OCI-LY1 (cell line): ENCODE data around the gene FBN1.

Experiments used
- H2AFZ ChIP-seq: fragments of 200-600 bp; sonication (generic), shearing (Covaris generic); 2 replicates; pipeline ENCODE4 v1.6.0; 2014; ENCODE audit warnings: antibody characterized with exemption, mild to moderate bottlenecking, low read length
- H3F3A ChIP-seq: fragments of 200-600 bp; sonication (generic), shearing (Covaris generic); 2 replicates; pipeline ENCODE4 v1.6.0; 2014; ENCODE audit warnings: mild to moderate bottlenecking, antibody characterized with exemption, low read length, moderate library complexity; ENCODE audit not compliant: insufficient read depth
- H3K27ac ChIP-seq: fragments of 200-600 bp; sonication (generic); 2 replicates; pipeline ENCODE4 v1.5.1; 2014; ENCODE audit warnings: low read length, mixed run types, mild to moderate bottlenecking, low read depth; ENCODE audit not compliant: poor library complexity, severe bottlenecking
- H3K27me3 ChIP-seq: fragments of 200-600 bp; sonication (generic); 2 replicates; pipeline ENCODE4 v1.6.0; 2014; ENCODE audit warnings: antibody characterized with exemption, mild to moderate bottlenecking, low read length, moderate library complexity; ENCODE audit not compliant: insufficient read depth
- H3K36me3 ChIP-seq: fragments of 200-600 bp; sonication (generic); 2 replicates; pipeline ENCODE4 v1.6.1; 2014; ENCODE audit warnings: mild to moderate bottlenecking, antibody characterized with exemption, low read length, moderate library complexity, mixed read lengths; ENCODE audit not compliant: insufficient read depth
- H3K4me1 ChIP-seq: fragments of 200-600 bp; sonication (generic); 2 replicates; pipeline ENCODE4 v1.5.1; 2014; ENCODE audit warnings: mild to moderate bottlenecking, low read length, moderate library complexity; ENCODE audit not compliant: insufficient read depth, severe bottlenecking
- H3K4me2 ChIP-seq: fragments of 200-600 bp; sonication (generic), shearing (Covaris generic); 2 replicates; pipeline ENCODE4 v1.6.1; 2014; ENCODE audit warnings: low read length
- H3K4me3 ChIP-seq: fragments of 200-600 bp; sonication (generic); 2 replicates; pipeline ENCODE4 v1.5.1; 2014; ENCODE audit warnings: low read length, low read depth, mild to moderate bottlenecking, mixed read lengths; ENCODE audit not compliant: poor library complexity, severe bottlenecking
- H3K79me2 ChIP-seq: fragments of 200-600 bp; shearing (Covaris generic); 2 replicates; pipeline ENCODE4 v1.6.1; 2016; ENCODE audit warnings: mixed run types, low read length, mixed read lengths; ENCODE audit not compliant: insufficient read depth
- H3K9ac ChIP-seq: fragments of 200-600 bp; sonication (generic), shearing (Covaris generic); 2 replicates; pipeline ENCODE4 v1.6.1; 2014; ENCODE audit warnings: mild to moderate bottlenecking, low read length, mixed read lengths
- H3K9me2 ChIP-seq: fragments of 200-600 bp; sonication (generic), shearing (Covaris generic); 2 replicates; pipeline ENCODE4 v1.6.1; 2014; ENCODE audit warnings: low read depth, mild to moderate bottlenecking, low read length, mixed read lengths
- H3K9me3 ChIP-seq: fragments of 200-600 bp; shearing (Covaris generic); 2 replicates; pipeline ENCODE4 v1.6.1; 2014; ENCODE audit warnings: low read length, mixed read lengths
- H4K20me1 ChIP-seq: fragments of 200-600 bp; sonication (generic), shearing (Covaris generic); 2 replicates; pipeline ENCODE4 v1.6.0; 2016; ENCODE audit warnings: mild to moderate bottlenecking, low read length; ENCODE audit not compliant: insufficient read depth
- EZH2 ChIP-seq: fragments of 200-600 bp; sonication (generic), shearing (Covaris generic); IDR thresholded peaks from 2 replicates; pipeline ENCODE4 v1.8.0; 2017; ENCODE audit warnings: borderline replicate concordance, mixed run types, mild to moderate bottlenecking, antibody characterized with exemption, low read length, moderate library complexity, mixed read lengths
- TF ChIP-seq, protein P1 (sequence below): fragments of 200-600 bp; sonication (generic), shearing (Covaris generic); IDR thresholded peaks from 2 replicates; pipeline ENCODE4 v1.5.1; 2017; ENCODE audit warnings: mild to moderate bottlenecking, antibody characterized with exemption, low read length, moderate library complexity, mixed read lengths

Gene FBN1

DNA sequence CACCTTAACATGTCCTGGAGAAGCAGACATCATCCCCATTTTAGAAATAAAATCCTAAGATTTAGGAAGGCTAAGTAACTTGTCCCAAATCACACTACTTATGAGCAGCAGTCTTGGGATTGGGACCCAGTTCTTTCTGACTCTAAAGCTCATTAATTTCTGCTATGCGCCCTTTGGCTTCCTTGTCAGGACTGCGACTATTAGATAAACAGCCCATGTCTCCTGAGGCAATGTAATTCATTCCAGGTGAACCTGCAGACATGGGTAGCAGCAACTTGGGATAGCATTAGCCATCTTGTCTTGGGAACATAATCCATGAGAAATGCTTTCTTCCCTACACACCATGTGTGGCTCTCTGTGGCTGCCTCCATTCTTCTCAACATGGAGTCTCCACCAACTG, 32.3 kb upstream of the FBN1 start:
- H3K9ac ChIP-seq, result no peak overlapping the region
- H3K4me3 ChIP-seq, result no peak overlapping the region
- no peaks in the 10 kb centered on the region for H3K36me3 ChIP-seq
- H3K4me1 ChIP-seq, result no peaks in the 10 kb centered on the region
- no peak for TF ChIP-seq EZH2
- TF ChIP-seq, protein P1, sequence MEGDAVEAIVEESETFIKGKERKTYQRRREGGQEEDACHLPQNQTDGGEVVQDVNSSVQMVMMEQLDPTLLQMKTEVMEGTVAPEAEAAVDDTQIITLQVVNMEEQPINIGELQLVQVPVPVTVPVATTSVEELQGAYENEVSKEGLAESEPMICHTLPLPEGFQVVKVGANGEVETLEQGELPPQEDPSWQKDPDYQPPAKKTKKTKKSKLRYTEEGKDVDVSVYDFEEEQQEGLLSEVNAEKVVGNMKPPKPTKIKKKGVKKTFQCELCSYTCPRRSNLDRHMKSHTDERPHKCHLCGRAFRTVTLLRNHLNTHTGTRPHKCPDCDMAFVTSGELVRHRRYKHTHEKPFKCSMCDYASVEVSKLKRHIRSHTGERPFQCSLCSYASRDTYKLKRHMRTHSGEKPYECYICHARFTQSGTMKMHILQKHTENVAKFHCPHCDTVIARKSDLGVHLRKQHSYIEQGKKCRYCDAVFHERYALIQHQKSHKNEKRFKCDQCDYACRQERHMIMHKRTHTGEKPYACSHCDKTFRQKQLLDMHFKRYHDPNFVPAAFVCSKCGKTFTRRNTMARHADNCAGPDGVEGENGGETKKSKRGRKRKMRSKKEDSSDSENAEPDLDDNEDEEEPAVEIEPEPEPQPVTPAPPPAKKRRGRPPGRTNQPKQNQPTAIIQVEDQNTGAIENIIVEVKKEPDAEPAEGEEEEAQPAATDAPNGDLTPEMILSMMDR, result no peak
- no peak overlapping the region for H3K27ac ChIP-seq
- H2AFZ ChIP-seq, result no peak overlapping the region
- H3K9me2 ChIP-seq, result no peaks in the 10 kb centered on the region
- no peaks in the 10 kb centered on the region for H3K27me3 ChIP-seq
- H3F3A ChIP-seq, result no peaks in the 10 kb centered on the region
- no peaks in the 10 kb centered on the region for H4K20me1 ChIP-seq
- H3K9me3 ChIP-seq, result no peaks in the 10 kb centered on the region
- no peak overlapping the region for H3K4me2 ChIP-seq
- H3K79me2 ChIP-seq, result no peaks in the 10 kb centered on the region

DNA sequence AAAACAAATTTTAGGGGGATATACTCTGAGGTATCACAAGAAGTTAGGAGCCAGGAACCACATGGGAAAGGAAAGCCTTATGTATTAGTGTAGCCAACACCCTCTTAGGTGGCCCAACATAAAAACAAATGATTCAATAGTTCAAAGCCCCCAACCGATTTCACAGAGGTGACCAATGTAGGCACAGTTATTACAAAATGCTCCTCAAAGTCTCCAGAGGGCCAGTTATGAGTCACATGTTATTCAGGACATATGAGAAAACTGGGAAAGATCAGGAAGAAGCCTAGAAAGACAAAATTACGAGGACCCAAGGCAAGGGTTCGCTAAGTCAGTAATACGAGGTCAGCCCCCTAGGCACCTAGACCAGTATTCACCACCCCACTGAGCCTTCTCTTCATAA, 29.9 kb upstream of the FBN1 start:
- Histone ChIP-seq H3K9me2 (no peaks in the 10 kb centered on the region), H3K4me1 (no peaks in the 10 kb centered on the region), H3K27ac (no peak overlapping the region), H3F3A (no peaks in the 10 kb centered on the region), H3K79me2 (no peaks in the 10 kb centered on the region), H3K4me2 (no peak overlapping the region), H2AFZ (no peak overlapping the region), H3K9me3 (no peaks in the 10 kb centered on the region), H3K4me3 (no peak overlapping the region), H4K20me1 (no peaks in the 10 kb centered on the region), H3K27me3 (no peaks in the 10 kb centered on the region), H3K9ac (no peak overlapping the region), H3K36me3 (no peaks in the 10 kb centered on the region)
- TF ChIP-seq EZH2, result no peak
- TF ChIP-seq, protein P1, result no peak

DNA sequence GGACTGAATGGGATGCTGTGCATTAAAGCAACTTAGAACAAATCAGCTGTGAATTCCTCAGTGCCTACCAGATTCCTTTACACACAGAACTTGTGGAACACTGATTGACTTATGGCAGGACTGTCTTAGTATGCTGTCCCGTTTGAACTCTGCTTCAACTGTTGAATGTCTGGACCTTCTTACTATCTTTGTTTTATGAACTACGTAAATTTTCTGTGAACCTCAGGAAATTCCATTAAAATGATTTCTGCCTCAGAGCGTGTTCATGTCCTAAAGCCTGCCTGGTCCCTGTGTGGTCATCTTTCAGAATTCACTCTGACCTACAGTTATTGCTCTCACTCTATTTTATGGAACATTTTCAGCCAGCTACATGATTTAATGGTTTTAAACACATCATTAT, 29.4 kb upstream of the FBN1 start:
- H3K36me3 ChIP-seq, result no peaks in the 10 kb centered on the region
- H3K9me2 ChIP-seq, result no peaks in the 10 kb centered on the region
- H3K4me3 ChIP-seq, result no peak overlapping the region
- no peaks in the 10 kb centered on the region for H3K79me2 ChIP-seq
- H3K27ac ChIP-seq, result no peak overlapping the region
- H3K9me3 ChIP-seq, result no peaks in the 10 kb centered on the region
- no peak overlapping the region for H2AFZ ChIP-seq
- no peak for TF ChIP-seq EZH2
- TF ChIP-seq, protein P1, result no peak
- no peaks in the 10 kb centered on the region for H3F3A ChIP-seq
- H3K4me2 ChIP-seq, result no peak overlapping the region
- no peaks in the 10 kb centered on the region for H3K4me1 ChIP-seq
- no peaks in the 10 kb centered on the region for H3K27me3 ChIP-seq
- H4K20me1 ChIP-seq, result no peaks in the 10 kb centered on the region
- H3K9ac ChIP-seq, result no peak overlapping the region
